ENCODE data around the gene MESP1.

- TF ChIP-seq CTCF (IDR thresholded peaks at IDR 0.05) (no peak), EP300 (IDR thresholded peaks at IDR 0.05) (no peak)
Measured at GRCh38 chr15:89770041-89770440, 19.0 kb upstream of the MESP1 start.
